ENCODE data around the gene GREB1.

GREB1 gene

DNA sequence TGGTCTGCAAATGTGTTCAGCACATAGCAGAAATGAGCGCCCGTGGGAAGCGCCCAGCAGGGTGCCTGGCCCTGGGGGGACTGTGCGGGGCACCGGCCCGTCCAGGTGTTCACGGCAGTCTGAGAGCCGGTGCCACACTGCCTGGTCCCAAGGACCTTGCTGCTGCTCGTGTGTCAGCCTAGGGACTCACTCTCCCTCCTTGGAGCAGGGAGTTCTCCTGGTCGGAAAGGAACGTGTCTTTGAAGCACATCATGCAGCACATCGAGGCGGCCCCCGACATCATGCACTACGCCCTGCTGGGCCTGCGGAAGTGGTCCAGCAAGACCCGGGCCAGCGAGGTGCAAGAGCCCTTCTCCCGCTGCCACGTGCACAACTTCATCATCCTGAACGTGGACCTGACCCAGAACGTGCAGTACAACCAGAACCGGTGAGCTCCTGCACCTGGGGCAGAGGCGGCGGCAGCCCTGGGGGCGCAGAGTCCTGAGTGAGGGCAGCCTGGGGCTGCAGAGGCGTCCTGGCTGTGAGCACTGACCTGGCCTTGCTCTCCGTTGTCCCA lies 100.2 kb downstream of the GREB1 start:
- no peak for DNase-seq (ENCODE audit: low read depth, low spot score)

DNA sequence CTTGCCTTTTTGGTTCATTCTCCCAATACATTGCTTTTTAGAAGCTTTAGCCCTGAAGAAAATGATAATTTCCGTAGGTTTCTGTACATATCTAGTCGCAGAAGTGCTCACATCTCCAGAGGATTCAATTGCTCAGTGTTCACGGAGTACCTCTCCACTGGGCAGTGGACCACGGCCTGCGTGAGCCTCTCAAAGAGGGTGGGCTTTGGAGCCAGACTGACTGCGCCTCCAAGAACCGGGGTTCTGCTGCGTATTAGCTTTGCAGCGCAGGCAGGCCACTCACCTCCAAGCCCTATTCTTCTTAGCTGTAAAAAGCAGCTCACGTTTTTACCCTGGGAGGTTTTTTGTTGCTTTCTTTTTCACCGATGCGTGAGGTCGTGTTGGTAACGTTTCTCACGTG lies 100.7 kb downstream of the GREB1 start:
- DNase-seq (ENCODE audit: low read depth, low spot score): no peak

DNA sequence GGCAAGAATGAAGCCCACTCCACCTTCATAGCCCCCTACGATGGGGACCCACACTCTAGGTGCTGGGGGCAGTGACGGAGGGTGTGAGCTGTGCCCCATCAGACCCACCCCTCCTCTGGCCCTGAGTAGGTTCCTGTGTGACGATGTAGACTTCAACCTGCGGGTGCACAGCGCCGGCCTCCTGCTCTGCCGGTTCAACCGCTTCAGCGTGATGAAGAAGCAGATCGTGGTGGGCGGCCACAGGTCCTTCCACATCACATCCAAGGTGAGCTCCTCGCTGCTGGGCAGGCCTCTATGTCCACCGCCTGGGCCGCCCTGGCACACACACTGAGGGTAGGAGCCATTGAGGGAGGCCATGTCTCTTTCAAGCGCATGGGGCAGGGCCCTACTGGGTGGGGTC lies 101.3 kb downstream of the GREB1 start:
- DNase-seq (ENCODE audit: low read depth, low spot score): no peak

DNA sequence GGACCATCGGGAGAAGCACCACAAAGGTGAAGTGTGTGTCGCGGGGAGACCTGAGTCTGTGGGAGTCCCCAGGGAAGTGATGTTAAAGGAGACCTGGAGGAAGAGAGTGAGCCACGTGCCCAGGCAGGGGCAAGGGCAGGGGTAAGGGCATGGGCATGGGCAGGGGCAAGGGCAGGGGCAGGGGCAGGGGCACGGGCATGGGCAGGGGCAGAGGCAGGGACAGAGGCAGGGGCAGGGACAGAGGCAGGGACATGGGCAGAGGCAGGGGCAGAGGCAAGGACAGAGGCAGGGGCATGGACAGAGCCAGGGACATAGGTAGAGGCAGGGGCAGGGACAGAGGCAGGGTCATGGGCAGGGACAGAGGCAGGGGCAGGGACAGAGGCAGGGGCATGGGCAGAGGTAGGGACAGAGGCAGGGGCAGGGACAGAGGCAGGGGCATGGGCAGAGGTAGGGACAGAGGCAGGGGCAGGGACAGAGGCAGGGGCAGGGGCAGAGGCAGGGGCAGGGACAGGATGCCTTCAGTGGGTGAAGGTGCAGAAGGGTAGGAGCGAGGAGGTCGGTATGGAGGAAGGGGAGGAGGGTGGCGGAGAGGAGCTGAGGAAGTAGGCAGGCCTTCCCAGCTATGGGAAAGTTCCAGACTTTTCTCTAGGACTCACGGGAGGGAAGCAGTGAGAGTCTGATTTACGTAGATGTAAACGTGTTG lies 102.9 kb downstream of the GREB1 start:
- DNase-seq (ENCODE audit: low read depth, low spot score): no peak

DNA sequence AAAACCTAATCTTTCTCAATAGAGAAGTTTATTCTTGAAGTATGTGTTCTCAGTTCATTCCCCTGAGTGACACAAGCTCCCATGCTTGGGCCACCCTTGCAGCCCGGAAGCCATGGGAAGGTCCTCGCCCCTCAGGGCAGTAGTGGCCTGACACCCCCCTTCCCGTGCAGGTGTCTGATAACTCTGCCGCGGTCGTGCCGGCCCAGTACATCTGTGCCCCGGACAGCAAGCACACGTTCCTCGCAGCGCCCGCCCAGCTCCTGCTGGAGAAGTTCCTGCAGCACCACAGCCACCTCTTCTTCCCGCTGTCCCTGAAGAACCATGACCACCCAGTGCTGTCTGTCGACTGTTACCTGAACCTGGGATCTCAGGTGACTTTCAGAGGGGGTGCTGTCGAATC lies 103.7 kb downstream of the GREB1 start:
- no peak for DNase-seq (ENCODE audit: low read depth, low spot score)

DNA sequence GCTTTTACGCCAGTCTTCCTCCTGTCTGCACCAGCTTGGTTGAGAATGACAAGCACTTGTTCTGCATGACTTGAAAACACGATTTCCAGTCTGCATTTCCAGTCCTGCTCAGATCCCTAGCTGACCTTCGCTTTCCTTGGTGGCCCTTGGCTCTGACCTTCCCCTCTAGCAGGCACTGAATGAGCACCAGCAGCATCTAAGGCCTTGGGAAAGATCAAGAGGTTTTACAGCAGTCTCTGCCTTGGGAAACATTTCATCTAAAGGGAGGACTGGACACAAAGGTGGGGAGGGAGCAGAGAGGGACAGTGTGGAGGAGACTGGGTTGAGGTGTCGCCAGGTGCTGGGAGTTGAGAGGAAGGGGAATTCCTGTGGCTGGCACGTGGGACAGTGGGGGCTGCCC lies 105.7 kb downstream of the GREB1 start:
- no peak for DNase-seq (ENCODE audit: low read depth, low spot score)

DNA sequence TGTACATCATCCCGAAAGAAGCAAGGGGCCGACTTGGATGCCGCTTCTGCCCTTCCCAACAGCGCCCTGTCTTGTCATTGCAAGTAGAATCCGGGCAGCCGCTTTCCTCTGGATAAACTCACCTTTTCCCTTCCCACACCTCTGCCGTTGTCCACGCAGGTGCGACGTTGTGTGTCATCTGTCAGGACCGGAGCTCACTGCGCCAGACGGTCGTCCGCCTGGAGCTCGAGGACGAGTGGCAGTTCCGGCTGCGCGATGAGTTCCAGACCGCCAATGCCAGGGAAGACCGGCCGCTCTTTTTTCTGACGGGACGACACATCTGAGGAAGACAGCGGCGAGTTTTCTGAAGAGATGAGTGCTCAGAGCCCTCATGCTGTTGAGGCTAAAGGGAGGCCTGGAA lies 106.3 kb downstream of the GREB1 start:
- no peak for DNase-seq (ENCODE audit: low read depth, low spot score)

DNA sequence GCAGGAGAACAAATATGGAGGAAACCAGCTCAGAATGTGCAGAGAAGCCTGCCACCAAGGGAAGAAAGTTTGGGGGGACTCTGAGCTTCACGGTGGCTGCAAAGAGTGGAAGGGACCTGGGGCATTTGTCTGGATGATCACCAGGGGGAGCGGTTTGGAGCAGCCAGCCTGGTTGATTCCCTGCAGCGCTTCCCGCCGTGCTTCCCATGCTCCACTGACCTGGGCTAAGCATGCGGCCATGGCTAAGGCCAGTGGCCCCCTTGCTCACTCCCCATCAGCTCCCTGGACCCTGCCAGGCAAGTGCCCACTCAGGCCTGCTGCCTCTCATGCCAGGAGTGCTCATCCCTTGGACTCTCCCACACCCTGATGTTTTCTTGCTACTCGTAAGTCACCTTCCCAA lies 109.1 kb downstream of the GREB1 start:
- DNase-seq (ENCODE audit: low read depth, low spot score): no peak

DNA sequence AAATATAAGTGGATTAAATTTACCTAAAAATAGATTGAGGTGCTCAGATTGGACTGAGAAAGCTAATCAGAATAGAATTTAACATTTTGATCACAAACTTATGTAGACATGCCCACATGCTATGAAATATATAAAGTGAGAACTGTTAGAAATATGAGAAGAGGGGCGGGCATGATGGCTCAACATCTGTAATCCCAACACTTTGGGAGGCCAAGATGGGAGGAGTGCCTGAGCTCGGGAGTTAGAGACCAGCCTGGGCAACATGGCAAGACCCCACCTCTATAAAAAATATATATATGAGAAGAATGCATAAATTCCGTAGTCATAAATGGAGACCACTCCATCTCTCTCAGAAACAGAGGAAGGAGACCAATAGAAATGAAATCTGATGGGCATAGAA lies 110.4 kb downstream of the GREB1 start:
- no peak for DNase-seq (ENCODE audit: low read depth, low spot score)

DNA sequence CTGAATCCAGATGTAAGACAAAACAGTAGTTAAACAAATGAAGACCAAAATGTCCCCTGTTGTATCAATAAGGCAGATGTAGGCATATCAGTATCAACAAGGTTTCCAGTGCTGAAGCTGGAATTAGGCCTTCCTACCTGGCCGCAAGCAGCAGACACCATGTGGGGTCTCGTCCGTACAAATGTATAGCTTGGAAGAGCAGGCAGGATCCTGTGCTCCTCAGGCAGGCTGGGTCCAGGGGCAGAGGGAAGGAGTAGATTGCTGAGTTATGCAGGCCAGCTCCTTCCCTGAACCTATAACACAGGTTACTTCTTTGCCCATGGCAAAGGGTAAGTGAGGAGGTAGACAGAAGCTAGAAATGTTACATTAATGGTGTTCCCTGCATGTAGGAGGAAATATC lies 112.7 kb downstream of the GREB1 start:
- DNase-seq (ENCODE audit: low read depth, low spot score): no peak

DNA sequence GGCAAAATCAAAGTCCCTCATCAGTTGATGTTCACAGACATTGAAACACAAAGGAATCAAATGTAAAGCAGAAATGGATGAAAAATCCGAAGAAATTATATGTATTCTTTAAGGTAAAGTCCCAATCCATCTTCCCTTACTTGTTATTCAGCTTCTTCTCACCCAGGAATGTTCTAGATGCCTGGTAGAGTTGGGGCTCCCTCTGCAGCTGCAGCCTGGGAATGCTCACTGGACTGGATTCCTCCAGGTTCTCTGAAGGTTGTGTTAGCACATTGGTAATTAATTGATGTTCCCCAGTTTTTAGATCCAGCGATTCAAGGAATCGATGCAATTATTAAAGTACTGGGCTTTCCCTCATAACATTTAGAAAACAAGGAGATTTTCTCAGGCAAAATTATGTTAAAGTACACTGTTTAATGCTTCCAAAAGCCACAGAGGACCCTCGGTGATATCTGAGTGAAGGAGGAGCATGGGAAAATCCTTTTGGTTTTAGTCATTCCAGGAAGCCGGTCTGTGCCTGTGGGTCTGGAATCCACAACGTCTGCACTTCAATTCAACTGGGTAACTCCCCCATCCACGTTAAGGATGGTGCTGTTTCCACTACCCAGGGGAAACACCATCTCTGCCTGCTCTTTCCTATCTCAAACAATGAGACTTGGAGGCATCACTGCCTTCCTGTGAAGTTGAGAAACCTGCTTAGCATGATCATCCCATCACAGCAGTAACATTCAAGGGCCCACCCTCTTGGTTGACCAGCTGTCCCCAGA lies 114.2 kb downstream of the GREB1 start:
- no peak for DNase-seq (ENCODE audit: low read depth, low spot score)

DNA sequence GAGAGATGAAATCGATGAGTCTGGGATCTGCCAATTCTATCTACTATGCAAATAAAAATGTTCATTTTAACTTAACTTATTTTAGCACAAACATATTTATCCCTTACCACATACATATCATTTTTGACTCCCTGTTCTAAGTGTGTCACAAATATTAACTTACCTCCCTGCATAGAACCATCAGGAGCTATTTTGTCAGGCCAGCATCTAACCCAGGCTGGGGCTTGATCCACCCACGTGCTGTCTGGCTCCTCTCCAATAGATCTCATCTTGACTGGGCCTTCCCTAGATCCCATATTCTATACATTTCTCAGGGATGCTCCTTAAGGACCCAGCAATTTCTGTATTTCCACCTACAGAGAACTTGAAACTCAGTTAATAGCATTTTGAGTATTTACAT lies 115.2 kb downstream of the GREB1 start:
- no peak for DNase-seq (ENCODE audit: low read depth, low spot score)

DNA sequence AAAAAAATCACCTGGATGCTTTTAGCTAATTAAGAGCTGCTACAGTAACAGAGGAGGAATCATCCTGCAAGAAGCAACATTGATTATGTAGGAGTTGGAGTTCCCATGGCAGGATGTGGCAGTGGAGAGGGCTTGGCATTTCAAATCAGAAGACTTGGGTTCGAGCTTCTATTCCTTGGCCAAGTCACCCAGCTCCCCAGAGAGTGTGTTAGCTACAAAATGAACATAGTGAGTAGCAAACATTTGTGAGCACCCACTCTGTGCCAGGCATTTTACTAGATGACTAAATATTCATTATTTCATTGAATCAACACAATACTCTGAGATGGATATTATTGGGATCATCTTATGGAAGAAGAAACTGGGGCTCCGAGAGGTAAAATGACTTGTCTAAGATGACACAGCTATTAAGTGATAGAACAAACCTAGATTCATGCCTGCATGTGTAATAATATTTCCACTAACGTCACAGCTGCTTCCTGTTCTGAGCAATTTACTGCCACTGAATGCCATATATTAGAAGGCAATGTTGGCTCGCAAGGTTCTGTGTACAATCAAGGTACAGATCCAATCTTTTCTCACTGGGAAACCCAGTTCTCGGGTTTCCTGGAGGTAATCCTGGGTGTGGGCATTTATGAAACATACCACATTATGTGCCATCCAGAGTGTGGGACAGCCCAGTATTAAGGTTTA lies 118.2 kb downstream of the GREB1 start:
- no peak for DNase-seq (ENCODE audit: low read depth, low spot score)

DNA sequence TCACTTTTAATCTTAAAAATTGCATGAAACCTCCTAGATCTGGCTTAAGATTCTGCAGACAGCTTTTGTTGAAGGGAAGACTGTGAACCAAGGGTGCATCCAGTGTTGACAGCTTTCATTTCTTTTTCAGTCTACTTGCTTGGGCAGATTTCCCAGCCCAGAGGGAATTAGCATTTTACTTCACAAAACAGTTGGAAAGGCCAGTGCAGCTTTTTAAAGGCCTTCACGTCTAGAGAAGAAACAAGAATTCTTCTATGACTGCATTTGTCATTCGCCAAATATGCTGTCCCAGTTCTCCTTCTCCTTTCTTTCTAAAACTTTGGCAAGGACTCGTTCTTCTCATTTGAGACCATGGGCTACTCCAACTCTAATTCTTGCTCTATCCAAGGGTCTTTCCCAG lies 118.7 kb downstream of the GREB1 start:
- no peak for DNase-seq (ENCODE audit: low read depth, low spot score)

DNA sequence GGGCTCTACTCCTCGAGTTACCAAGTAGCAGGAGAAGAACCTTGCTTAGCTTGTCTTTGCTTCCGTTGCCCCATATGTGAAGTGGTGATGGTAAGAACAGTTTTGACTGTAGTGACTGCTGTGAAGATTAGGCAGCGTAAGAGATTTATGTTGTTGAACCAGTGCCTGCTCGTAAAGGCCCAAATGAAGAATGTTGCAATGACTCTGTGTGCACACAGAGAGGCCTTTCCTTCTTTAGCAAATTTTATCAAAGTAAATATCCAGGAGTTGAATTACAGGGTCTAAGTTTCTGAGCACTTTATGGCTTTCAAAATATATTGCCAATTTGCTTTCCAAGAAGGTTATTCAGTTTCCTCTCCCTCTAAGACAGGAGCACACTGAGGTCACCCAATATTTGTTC lies 121.7 kb downstream of the GREB1 start:
- no peak for DNase-seq (ENCODE audit: low read depth, low spot score)

DNA sequence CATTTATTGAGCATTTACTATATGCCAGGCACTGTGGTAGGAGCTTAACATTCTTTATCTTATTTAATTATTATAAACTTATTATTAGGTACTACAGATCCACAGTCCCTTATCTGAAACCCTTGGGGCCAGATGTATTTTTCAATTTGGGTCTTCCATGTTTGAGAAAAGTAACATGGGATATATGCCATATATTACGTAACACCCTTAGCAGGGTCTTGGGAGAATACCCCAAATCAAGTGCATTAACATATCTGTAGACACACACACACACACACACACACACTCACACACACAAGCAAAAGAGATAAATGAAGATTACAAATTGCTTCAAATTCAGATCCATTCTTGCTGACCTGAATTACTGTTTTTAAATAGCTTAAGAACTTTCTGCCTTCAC lies 122.4 kb downstream of the GREB1 start:
- DNase-seq (ENCODE audit: low read depth, low spot score): no peak

DNA sequence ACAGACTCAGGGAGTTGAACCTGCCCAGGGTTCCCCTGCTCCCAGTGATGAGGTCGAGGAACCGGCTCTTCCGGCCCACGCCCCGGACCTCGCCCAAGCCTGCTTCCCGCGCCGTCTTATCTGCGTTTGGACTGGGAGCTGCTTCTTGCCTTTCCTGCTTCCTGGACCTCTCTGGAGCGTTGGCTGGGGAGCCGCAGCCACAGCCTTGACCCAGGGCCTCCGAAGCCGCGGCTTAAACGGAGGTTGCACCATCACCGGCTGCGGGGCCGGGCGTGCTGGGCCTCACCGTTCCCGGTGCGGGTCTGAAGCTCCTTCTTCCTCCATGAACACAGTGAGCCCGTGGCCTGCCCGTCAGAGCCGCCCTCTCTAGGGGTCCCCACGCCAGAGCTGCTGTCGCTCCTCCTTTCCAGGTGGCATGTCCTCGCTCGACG lies 122.8 kb downstream of the GREB1 start:
- DNase-seq (ENCODE audit: low read depth, low spot score): no peak

DNA sequence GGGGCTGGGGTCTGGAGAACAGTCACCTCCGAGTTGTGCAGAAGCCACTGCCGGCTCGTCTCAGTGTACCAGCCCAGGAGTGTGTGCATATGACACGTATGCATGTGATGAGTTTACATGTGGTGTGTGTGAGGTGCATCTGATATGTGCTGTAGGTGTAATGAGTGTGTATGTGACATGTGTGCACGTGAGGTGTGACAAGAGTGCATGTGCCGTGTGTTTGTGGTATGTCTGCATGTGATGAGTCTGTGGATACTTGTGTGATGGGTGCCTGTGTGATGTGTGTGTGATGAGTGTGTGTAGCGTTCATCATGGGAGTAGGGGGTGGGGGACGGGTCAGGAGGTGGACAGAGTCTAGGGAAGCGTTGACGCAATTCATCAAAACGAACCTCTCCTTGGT lies 123.3 kb downstream of the GREB1 start:
- DNase-seq (ENCODE audit: low read depth, low spot score): no peak

DNA sequence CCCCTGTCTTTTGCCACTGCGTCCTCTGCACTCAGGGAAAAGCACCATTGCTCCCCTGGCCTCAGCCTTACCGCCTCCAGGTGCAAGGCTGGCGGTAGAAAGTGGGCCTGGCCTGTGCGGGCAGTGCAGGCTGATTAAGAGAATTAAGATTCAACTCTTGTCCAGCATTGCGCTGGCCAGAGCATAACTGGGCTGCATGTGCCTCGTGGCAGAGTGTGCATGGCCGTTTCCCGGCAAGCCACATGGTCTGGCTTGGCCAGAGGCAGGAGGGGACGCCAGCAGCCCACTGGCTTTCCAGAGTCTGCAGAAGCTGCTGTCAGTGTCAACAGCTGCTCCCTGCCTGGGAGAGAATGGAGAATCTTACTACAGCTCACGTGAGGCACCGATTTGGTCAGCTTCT lies 123.8 kb downstream of the GREB1 start:
- no peak for DNase-seq (ENCODE audit: low read depth, low spot score)

DNA sequence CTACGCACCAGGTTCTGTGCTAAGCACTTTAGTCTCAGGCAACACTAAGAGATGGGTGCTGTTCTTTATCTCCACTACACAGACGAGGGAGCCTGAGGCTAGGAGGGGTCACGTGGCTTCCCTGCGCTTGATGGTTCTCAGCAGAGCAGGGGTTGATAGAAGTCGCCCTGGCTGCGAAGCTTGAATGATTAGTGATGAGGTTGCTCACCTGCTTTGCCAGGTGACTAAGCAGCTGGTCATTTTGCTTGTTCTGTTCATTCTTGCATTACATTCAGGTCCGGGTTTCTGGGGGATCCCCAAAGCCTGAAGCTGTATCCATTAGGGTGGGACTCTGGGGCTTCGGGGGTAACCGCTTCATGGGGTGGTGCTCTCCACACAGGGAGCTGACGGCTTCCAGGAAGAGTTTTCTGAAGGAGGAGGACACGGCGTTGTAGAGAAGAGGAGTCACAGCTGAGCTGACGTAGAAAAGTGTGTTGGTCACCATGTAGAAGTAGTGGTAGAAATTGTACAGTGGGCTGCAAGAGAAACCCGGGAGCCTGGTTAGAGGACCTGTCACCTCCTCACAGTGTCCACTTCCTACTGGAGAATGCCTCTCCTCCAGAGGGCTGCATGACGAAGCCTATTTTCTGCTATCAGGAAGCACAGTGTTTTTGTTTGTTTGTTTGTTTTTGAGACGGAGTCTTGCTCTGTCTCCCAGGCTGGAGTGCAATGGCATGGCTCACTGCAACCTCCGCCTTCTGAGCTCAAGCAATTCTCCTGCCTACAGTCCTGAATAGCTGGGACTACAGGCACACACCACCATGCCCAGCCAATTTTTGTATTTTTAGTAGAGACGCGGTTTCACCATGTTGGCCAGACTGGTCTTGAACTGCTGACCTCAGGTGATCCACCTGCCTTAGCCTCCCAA lies 124.6 kb downstream of the GREB1 start:
- DNase-seq (ENCODE audit: low read depth, low spot score): no peak

DNA sequence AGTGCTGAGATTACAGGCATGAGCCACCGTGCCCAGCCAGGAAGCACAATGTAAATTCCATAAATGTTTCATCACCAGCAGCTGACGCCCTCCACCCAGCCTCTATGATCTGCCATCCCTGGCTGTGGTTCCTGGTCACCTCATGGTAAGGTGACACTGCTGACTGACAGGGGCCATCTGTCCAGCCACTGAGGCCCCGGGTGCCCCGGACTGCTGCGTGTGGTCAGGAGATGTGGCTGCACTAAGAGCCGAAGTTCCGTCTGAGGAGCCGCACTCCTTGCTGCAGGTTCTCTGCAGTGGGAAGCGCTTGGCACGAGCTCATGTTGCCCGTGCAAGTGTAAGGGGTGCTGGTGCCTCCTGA lies 125.2 kb downstream of the GREB1 start:
- no peak for DNase-seq (ENCODE audit: low read depth, low spot score)

DNA sequence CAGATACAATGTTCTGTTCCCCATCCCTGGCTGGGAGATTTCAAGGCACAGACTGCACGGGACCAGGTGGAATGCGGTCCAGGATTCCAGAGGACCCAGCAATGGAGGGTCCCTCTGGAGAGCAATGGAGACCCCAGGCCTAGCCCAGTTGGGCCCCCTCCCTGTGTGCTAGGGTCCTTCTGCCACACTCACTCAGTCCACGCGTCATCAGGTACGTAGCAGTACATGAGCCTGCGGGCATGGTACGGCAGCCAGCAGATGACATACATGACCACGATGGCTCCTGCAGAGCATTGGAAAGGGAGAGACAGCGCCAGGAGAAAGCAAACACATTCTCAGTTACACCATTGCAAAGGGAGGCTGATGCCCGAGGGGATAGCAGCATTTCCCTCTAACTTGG lies 126.0 kb downstream of the GREB1 start:
- DNase-seq (ENCODE audit: low read depth, low spot score): no peak

Data from activated naive CD8-positive, alpha-beta T cell treated with anti-CD3 and anti-CD28 coated beads, Interleukin-2, amount 50 U/mL, for 16 hours (primary cell).